AG10803 (cell line): Measurements from ENCODE around the gene SLCO1A2.

Experiments used
- DNase-seq: peaks from one replicate; pipeline ENCODE4 v3.0.0; 2010; ENCODE audit warnings: low read depth
- H3K4me3 ChIP-seq: 2 replicates; pipeline ENCODE4 v1.5.1; 2011; ENCODE audit warnings: mild to moderate bottlenecking, low read length, control low read depth
- CTCF ChIP-seq: conservative IDR thresholded peaks from 2 replicates; pipeline ENCODE4 v1.5.1; 2011; ENCODE audit warnings: mild to moderate bottlenecking, low read length, control low read depth, inconsistent platforms

The SLCO1A2 gene

GRCh38 chr12:21264232-21264631 is 70.5 kb downstream of the SLCO1A2 start:
- TF ChIP-seq CTCF: no peak
- no peak for DNase-seq
- H3K4me3 ChIP-seq: no peak overlapping the region

GRCh38 chr12:21257172-21257571 is 77.5 kb downstream of the SLCO1A2 start:
- no peak overlapping the region for H3K4me3 ChIP-seq
- no peak for DNase-seq
- no peak for TF ChIP-seq CTCF

GRCh38 chr12:21252070-21252469 is 82.6 kb downstream of the SLCO1A2 start:
- no peak overlapping the region for H3K4me3 ChIP-seq
- no peak for DNase-seq
- TF ChIP-seq CTCF: no peak

GRCh38 chr12:21248679-21249078 is 86.0 kb downstream of the SLCO1A2 start:
- no peak overlapping the region for H3K4me3 ChIP-seq
- no peak for TF ChIP-seq CTCF
- DNase-seq: peak; percentile 1

GRCh38 chr12:21239866-21240265 is 94.9 kb downstream of the SLCO1A2 start:
- TF ChIP-seq CTCF: no peak
- no peak for DNase-seq
- no peak overlapping the region for H3K4me3 ChIP-seq

GRCh38 chr12:21234395-21234794 is 100.3 kb downstream of the SLCO1A2 start:
- DNase-seq: no peak
- no peak for TF ChIP-seq CTCF
- H3K4me3 ChIP-seq: no peak overlapping the region

- no peak for TF ChIP-seq CTCF
- H3K4me3 ChIP-seq: no peak overlapping the region
- no peak for DNase-seq
Observed at GRCh38 chr12:21223930-21224329, 110.8 kb downstream of the SLCO1A2 start.
